DOHH2 (cell line): ENCODE measurements around the gene CH25H.

Source experiments
- EZH2phosphoT487 ChIP-seq: fragments of 200-600 bp; sonication (generic); IDR thresholded peaks from 2 replicates; pipeline ENCODE4 v1.6.1; 2017; ENCODE audit warnings: borderline replicate concordance, mild to moderate bottlenecking, antibody characterized with exemption, low read length, moderate library complexity, mixed read lengths
- TF ChIP-seq, protein P1 (sequence below): fragments of 200-600 bp; sonication (generic); IDR thresholded peaks from one replicate; pipeline ENCODE4 v1.5.1; 2014; ENCODE audit warnings: antibody characterized with exemption, mild to moderate bottlenecking, low read depth, low read length; ENCODE audit not compliant: poor library complexity, severe bottlenecking

DNA sequence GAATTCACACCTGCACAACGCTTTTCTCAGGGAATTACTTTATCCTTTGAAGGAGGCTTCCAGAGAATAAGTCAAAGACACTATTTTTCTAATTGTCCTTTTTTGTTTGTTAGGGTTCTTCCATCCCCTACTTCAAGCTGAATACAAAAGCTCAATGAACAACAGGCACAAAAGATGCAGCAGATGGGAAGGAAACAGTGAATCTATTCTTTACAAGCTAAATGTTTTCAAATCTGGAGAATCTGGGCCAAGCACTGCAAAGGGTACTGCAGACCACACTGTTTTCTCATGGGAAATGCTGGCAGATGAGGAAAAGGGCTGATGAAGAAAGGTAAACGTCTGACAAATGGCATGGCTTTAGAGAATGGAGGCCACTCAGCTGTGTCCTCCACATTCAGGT lies 25.9 kb upstream of the CH25H start:
- TF ChIP-seq, protein P1, sequence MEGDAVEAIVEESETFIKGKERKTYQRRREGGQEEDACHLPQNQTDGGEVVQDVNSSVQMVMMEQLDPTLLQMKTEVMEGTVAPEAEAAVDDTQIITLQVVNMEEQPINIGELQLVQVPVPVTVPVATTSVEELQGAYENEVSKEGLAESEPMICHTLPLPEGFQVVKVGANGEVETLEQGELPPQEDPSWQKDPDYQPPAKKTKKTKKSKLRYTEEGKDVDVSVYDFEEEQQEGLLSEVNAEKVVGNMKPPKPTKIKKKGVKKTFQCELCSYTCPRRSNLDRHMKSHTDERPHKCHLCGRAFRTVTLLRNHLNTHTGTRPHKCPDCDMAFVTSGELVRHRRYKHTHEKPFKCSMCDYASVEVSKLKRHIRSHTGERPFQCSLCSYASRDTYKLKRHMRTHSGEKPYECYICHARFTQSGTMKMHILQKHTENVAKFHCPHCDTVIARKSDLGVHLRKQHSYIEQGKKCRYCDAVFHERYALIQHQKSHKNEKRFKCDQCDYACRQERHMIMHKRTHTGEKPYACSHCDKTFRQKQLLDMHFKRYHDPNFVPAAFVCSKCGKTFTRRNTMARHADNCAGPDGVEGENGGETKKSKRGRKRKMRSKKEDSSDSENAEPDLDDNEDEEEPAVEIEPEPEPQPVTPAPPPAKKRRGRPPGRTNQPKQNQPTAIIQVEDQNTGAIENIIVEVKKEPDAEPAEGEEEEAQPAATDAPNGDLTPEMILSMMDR = no peak
- TF ChIP-seq EZH2phosphoT487 = no peak
